ENCODE results near the gene DUSP28.
"Not testable (repeated sequence)": the region's sequence is repeated elsewhere in the genome, so short reads cannot be mapped to it uniquely, and the experiment has no call there.

Gene DUSP28

GRCh38 chr2:240527153-240527750, 32.9 kb upstream of the DUSP28 start:
- no peak for DNase-seq (ENCODE audit: low read depth)

- no peak for DNase-seq (ENCODE audit: low read depth)
Measured at GRCh38 chr2:240528406-240529040, 31.6 kb upstream of the DUSP28 start.

- DNase-seq (ENCODE audit: low read depth) = no peak
Measured at GRCh38 chr2:240529344-240529999, 30.7 kb upstream of the DUSP28 start.

- no peak for DNase-seq (ENCODE audit: low read depth)
Measured at GRCh38 chr2:240530181-240530580, 30.0 kb upstream of the DUSP28 start.

- no peak for DNase-seq (ENCODE audit: low read depth)
Measured at GRCh38 chr2:240531038-240531437, 29.1 kb upstream of the DUSP28 start.

GRCh38 chr2:240532031-240532775, 28.0 kb upstream of the DUSP28 start:
- no peak for DNase-seq (ENCODE audit: low read depth)

GRCh38 chr2:240538031-240538780, 22.0 kb upstream of the DUSP28 start:
- no peak for DNase-seq (ENCODE audit: low read depth)

GRCh38 chr2:240539101-240539500, 21.1 kb upstream of the DUSP28 start:
- DNase-seq (ENCODE audit: low read depth) = not testable (repeated sequence)

- DNase-seq (ENCODE audit: low read depth) = no peak
Measured at GRCh38 chr2:240539906-240540305, 20.3 kb upstream of the DUSP28 start.

GRCh38 chr2:240551288-240551687, 8.9 kb upstream of the DUSP28 start:
- DNase-seq (ENCODE audit: low read depth) = no peak

- DNase-seq (ENCODE audit: low read depth) = no peak
Measured at GRCh38 chr2:240551811-240552210, 8.3 kb upstream of the DUSP28 start.

GRCh38 chr2:240553956-240554480, 6.1 kb upstream of the DUSP28 start:
- DNase-seq (ENCODE audit: low read depth) = no peak

GRCh38 chr2:240554767-240555493, 5.2 kb upstream of the DUSP28 start:
- DNase-seq (ENCODE audit: low read depth) = no peak

- no peak for DNase-seq (ENCODE audit: low read depth)
Measured at GRCh38 chr2:240555541-240556250, 4.5 kb upstream of the DUSP28 start.

GRCh38 chr2:240556553-240557100, 3.5 kb upstream of the DUSP28 start:
- peak; percentile 38 for DNase-seq (ENCODE audit: low read depth)

- no peak for DNase-seq (ENCODE audit: low read depth)
Measured at GRCh38 chr2:240557101-240557751, 2.9 kb upstream of the DUSP28 start.

- peak; percentile 75 for DNase-seq (ENCODE audit: low read depth)
Measured at GRCh38 chr2:240557808-240558207, 2.3 kb upstream of the DUSP28 start, which contains the start of gene ANKMY1. Gene ANKMY1, minus strand, starts transcription at chr2:240557988. Its CDS starts 653 bp downstream, at chr2:240557335.

GRCh38 chr2:240558236-240558761, 1.9 kb upstream of the DUSP28 start:
- DNase-seq (ENCODE audit: low read depth) = no peak

- no peak for DNase-seq (ENCODE audit: low read depth)
Measured at GRCh38 chr2:240559286-240559685, 871 bp upstream of the DUSP28 start.
